Bone marrow (tissue), 2 donors: ENCODE data around the gene SNCB.

Experiments used
- DNase-seq, 2 donors: peaks; one replicate each; lab custom pipeline; 2025; lab: John Stamatoyannopoulos, UW

The SNCB gene

DNA sequence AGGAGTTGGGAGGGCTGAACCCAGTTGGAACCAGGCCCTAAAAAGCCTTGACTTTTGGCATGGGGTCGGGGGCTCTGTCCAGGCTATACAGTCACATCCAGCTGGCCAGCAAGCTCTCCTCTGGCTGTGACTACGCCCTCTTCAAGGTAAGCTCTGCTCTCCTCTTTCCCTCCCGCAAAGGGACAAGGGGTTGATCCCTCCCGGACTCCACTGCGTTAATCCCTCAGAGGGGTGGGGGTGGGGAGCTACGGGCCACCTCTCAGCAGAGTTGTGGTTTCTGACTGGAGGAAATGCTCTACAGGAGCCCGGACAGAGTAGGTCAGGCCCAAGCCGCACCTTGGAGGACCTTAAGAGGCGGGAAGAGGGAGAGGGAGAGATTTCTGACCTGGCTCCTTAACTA is 14.0 kb upstream of the SNCB start:
- DNase-seq = no peak

DNA sequence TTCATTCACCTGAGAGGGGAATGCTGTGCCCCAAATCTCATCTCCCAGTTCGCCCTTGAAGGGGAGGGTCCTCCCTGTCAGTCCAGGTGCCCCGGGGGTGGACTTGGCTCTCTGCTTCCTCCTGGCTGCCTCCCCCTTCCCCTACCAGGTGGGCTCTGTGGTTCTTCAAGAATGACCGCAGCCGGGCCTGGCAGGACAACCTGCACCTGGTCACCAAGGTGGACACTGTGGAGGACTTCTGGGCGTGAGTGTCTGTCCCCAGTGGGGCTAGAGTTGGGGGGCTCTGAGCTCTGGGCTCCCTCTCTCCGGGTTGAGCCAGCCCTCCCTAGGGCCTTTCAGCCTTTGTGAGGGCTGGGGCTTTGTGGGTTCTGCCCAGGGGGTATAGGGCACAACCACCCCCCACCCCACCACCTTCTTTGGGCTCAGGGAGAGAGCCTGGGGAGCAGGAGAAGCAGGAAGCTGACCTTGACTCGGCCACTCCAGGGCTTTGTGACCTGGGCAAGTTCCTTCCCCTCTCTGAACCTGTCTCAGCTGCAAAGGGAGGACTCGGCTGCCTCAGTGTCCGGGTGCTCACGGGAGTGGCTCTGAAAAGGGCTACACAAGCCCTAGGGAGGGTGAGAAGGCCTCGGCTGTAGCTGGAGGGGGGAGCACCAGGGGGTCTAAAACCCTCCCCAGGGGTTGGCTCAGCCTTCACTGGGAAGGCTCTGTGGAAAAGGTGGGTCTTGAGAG is 13.3 kb upstream of the SNCB start:
- no peak for DNase-seq

DNA sequence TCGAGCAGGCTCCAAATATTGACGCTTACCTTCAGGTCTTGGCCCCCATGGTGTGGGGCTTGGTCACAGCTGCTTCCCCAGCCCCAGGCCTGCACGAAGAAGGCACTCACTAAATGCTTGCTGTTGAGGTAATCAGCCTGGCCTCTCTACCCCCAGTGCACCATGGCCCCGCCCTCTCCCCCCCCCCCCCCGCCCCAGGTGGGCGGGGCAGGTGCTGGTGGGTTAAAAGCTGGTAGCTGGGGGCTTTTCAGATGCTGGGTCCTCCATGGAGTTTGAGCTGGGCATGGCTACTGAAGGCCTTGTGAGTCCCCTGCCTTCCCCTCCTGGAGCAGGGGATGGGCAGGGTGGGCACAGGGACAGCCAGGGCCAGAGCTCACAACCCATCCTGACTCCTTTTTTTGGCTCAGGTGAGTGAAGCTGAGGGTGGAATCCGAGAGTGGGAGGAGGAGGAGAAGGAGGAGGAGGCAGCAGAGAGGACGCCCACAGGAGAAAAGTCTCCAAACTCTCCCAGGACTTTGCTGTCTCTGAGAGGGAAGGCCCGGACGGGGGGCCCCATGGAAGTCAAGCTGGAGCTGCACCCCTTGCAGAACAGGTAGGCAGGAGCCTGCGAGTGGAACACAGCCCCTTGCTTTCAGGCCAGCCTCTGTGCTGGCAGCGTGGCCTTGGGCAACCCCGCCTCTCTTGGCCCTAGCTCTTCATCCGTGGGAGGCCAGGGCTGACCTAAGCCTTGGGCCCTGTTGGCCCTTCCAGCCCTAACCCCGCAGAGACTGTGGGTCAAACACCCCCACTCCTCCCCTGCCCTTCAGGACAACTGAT is 12.5 kb upstream of the SNCB start:
- DNase-seq = no peak

DNA sequence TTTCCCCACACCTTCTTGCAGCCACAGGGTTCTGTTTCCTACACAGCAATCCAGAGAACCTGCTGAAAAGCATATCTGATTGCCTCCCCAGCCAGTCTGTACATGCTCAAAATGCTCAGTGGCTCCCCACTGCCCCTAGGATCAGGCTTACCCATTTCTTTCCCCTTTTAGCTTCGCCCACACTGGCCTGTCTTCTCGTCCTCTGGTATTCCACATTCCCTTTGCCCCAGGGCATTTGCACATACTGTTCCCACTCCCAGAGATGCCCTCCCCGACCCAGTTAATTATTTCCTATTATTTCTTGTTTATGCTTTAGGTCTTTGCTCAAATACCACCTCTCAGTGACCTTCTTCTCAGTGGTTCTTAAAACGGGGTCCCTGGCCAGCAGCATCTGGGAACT is 10.3 kb upstream of the SNCB start:
- DNase-seq = no peak

DNA sequence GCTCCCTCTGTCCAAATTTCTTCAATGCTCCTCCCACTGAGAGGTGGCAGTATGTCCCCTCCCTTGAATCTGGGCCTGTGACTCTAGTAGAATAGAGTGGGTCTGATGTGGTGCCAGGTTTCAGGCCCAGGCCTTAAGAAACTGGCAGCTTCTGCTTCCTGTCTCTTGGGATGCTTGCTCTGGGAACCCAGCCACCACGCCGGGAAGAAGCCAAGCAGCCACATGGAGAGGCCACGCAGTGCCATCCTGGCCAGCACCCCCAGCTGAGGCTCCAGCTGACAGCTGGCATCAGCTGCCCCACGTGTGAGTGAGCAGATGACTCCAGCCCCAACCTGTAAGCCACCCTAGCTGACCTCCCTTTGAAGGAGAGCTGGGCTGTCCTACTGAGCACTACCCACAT is 9.6 kb upstream of the SNCB start:
- DNase-seq = no peak

DNA sequence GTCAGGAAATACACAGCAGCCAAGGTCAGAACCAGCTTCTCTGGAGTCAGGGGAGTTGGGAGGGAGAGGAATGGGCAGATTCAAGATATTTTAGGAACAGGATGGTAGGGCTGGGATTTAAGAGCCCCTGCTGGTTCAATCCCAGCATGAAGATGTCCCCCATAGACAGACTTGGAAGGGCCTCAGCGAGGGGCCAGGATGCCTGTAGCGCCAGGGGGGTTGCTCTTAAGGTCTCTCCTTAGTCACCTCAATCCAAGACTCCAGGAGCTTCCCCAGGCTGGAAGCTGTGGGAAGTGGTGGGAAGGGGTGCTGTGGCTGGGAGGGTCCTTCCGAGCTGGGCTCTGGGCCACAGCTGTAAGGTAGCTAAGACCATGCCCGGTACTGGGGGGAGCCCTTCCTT is 8.9 kb upstream of the SNCB start:
- no peak for DNase-seq

DNA sequence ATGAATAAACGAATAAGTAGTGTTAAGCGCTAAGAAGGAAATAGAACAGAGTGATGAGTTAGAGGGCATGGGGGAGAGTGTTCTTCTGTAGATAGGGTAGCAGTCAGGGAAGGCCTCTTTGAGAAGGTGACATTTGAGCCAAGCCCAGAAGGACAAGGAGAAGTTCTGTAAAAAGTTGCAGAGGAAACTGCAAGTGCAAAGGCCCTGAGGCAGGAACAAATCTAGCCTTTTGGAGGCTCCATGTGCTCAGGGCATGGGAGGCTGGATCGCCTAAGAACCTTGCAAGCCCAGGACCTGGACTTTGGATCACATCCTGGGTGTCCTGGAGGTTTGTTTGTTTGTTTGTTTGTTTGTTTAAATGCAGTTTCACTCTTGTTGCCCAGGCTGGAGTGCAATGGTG is 8.1 kb upstream of the SNCB start:
- no peak for DNase-seq

DNA sequence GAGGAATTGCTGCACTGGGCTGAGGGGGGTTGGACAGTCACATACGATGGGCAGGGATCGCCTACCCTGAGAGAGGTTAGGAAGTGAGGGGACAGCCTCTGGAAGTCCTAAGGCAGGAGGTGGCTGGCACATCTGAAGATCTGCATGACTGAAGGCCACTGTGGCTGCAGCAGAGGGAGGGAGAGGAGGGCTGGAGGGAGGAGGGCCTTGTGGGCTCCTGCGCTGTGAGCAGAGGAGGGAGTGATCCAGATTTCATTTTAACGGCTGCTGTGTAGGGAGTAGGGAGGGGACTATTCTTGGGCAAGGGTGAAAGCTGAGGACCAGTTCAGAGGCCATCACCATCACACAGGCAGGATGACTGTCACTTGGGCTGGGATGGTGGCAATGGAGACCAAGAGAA is 7.2 kb upstream of the SNCB start:
- DNase-seq = no peak

DNA sequence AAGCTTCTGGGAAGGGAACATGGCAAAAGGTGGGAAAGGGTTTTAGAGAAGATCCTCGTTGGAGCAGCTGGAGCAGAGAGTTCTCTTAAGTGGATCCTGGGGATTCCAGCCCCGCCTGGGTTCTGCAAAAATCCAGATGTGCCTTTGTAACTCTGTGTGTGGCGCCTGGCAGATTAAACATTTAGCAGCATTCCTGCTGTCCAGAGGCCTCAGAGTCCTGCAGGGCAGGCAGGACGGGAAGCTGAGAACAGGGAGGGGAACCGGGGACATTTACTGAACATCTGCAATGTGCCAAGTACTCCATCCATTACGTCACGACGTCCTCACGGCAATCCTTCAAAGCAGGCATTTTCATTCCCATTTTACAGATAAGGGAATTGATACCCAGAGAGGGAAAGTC is 6.1 kb upstream of the SNCB start:
- no peak for DNase-seq

DNA sequence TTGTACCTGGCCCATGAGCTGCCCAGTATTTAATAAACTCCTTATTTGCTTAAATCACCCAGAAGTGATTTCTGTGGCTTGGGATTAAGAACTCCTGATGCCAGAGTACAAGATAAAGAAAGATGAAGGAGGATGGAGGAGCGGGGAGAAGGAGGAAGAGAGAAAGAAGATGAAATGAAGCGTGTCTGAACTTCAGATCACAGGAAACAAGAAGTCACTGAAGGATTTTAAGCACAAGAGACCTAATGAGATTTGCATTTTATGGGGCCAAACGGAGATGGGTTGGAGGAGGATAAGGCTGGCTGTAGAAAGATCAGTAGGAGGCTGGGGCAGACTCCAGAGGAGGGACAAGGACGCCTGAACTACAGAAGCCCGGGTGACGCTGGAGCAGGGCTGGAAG is 3.3 kb upstream of the SNCB start:
- DNase-seq = no peak

DNA sequence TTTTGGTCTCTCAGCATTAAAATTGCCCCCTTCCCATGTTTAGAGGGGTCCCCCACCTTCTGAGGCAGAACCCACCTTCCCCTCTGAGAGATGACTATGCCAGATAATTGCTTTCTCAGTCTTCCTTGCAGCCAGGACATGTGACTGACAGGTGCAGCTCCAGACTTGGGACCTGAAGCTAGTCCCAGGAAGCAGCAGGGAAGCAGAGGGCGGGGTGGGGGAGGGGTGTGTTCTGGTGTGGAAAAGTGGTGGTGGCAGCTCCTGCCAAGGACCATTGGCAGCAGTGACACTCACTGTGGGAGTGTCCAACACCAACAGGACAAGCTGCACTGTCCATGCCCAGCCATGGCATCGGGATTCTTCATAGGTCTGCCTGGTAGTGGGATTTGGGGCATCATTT is 2.4 kb upstream of the SNCB start:
- no peak for DNase-seq

DNA sequence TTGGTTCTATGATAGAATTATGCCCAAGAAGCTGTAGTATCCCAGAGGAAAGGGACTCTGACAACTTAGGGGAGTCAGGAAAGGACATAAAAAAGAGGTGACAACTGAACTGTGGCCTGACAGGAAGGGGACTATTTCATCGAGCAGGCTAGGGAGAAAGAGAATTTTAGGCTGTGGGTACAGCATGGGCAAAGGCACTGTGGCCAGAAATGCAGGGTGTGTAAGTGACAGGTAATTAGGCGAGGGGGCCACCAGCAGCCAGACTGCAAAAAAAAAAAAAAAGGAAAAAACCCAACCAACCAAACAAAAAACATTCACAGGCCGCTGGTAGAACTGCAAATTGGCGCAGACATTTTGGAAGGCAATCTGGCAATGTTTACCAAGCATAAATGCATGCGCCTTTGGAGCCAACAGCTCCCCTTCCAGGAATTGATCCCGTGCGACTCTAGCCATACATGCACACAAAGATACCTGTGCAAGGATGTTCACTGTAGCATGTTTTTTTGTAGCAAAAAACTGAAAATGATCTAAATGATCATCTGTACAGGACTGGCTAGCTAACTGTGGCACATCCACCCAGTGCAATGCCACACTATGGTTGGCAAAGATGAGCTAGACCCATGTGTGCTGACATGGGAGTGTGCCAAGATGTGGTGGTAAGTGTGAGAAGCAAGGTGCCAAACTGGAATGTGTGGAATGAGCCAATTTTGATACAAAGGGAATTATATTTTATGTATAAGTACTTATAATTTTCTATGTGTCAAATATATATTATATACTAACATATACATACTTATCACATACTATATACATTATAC is 1.3 kb upstream of the SNCB start:
- DNase-seq = no peak

DNA sequence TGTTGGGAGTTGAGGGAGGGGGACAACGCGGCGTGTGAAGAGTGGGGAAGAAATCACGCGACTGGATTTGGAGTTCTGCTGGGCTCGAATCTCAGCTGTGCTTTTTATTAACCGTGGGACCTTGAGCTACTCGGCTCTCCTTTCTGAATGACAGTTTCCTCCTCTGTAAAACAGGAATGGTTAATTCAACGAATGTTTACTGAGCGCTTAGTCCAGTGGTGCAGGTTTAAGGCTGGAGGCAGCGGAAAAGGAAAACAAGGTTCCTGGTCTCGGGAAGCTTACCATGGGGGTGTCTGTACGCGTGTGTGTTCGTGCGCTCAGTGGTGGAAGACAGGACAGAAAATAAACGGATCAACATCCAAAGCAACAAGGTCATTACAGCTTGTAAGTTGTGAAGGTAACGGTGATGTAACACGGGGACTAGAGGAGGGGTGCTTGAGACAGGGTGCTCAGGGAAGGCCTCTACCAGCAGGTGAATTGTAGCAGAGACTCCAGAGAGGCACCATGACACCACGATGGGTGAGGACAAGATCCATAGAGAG is 418 bp upstream of the SNCB start:
- DNase-seq = no peak

DNA sequence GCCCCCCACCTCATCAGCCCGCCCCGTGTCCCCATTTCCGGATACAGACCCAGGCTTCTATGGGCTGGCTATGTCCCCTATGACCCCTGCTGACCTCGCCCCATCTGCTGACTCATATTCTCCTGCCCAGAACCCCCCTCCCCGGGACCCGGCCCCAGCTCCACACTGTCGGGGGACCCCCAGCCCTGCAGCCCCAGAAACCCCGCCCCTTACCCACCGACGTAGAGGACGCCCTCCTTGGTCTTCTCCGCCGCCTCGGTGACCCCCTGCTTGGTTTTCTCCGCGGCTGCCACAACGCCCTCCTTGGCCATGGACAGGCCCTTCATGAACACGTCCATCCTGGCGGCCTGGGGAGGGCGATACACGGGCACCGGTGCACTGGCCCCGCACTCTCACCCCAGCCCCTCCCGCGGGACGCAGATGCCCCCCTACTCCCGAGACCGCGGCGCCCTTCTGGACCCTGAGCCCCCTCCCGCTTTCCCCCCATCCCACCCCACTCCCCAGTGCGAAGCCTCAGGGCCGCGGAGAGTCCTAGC is 949 bp downstream of the SNCB start:
- DNase-seq = no peak

DNA sequence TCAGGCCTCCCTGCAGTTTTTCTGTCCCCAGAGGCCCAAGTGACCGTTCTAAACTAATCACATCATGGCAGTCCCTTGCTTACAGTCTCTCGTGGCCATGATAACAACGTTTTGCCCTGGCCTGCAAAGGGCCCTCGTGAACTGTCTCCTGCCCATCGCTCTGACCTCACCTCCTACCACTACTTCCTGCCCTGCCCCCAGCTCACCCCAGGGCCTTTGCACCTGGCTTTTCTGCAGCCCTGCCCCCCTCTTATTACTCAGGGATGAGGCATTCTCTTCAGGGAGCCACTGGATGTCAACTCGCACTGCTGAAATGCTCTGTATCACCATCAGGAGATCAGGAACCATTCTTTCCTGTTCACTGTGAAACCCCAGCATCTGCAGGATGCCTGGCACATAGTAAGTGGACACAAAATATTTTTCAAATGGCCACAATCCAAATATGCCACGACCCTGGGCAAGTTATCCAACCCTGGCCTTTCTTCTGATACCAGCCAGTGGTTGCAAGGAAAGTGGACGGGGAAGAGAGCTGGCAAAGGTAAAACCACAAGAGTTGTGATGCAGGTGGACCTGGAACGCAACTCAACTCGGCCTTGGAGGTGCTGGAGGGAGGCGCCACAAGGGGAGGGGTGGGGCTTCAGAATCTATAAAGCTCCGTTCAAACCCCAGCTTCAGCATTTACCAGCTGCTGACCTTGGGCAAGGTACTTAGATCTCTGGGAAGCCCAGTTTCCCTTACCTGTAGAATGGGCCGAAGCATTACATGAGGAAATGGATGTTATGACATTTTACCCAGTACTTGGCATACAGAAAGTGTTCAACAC is 1.7 kb downstream of the SNCB start:
- DNase-seq = no peak

DNA sequence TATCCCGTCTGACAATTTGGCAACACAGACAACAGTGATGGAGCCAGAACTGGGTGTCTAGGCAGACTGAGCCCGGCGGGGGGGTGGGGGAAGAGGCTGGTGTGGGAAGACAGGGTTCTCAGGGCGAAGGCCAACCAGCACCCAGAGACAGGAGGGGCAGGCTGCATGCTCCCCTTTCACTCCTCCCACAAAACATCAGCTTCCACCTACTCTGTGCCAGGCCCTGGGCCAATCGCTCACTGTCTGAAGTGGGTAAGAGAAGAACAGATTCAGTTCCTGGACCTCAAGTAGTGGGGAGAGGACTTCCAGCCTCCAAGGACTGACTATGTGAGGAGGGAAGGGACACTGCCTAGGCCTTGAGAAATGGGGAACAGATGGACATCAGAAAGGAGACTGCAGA is 2.8 kb downstream of the SNCB start:
- no peak for DNase-seq

DNA sequence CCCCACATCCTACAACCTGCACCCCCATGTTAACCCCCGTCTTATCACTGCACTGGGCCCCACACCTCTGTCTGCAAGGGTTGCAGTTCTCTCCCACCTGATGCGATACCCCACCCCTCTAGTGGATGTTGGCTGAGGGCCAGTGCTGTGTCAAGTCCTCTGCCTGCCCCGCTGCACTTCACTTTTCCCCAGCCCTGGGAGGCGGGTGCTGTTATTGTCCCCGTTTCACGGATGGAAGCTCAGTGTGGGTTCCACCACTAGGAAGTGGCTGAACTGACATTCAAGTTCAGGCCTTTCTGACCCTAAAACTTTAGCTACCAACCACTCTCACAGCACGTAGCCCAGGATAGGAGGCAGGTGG is 3.5 kb downstream of the SNCB start:
- DNase-seq = no peak

DNA sequence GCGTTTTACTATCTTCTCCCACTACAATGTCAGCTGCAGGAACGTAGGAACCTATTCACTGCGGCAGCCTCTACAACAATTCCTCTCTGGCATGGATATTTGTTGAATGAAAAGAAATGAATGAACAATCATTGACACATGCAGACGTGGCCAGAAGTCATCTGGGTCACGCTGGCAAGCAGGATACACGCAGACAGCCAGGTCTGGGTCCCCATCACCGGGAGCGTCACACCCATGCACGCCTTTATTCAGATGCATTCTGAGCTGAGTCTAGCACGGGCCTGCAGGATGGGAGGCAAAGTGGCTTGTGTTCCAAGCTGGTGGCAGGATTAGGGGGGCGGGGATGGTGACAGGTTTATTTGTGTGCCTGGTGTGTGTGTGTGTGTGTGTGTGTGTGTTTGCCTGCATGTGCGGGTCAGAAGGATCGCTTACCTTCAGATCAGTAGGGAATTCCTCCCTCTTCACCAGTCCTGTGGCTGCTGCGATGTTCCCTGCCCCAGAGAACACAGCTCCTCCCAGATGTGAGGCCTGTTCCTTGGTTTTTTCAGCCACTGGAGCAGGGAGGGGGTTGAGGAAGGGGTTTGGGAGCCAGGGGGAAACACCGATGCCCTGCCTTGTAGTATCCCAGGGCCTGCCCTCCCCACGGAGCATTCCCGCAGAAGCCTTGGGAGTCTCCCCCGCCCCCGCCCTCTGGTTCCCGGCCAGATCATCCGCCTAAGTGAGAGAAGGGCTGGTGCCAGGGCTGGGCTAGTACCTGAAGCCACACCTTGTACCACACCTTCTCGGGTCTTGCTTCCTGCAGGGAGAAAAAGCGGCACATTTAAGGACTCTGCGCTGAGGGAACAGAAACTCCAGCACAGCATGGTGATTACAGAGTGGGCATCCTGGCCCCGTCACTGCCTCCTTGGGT is 4.1 kb downstream of the SNCB start:
- no peak for DNase-seq

DNA sequence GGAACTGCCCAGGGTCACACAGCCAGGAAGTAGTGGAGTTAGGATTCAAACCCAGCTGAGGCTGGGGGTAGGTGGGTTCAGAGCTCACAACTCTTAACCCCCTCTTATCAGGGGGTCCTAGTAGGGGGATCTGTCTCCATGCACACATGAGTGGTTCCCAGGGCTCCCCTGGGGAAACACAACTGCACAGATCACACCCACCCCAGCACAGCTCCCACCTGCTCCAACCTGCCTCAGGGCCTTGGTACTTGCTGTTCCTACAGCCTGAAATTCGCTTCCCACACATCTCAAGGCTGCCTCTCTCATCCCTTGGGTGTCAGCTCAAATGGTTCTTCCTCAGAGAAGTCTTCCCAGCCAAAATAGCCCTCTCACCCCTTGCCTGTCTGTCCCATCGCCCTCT is 4.8 kb downstream of the SNCB start:
- no peak for DNase-seq

DNA sequence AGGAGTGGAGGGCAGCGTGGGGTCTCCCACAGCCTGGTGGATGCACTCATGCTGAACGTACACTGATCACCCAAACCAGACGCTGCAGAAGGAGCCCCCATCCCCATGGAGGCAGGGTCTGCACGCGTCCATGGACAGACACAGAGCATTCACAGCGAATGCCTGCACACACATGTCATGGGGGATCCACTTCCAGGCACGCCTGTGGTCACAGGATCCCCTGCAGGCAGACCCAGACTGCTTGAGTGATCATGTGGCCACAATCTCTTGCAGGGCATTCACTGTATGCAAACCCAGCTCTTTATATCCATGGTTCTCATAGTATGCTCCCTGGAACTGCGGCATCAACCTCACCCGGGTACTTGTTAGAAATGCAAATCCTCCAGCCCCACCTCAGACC is 5.4 kb downstream of the SNCB start:
- DNase-seq = no peak

DNA sequence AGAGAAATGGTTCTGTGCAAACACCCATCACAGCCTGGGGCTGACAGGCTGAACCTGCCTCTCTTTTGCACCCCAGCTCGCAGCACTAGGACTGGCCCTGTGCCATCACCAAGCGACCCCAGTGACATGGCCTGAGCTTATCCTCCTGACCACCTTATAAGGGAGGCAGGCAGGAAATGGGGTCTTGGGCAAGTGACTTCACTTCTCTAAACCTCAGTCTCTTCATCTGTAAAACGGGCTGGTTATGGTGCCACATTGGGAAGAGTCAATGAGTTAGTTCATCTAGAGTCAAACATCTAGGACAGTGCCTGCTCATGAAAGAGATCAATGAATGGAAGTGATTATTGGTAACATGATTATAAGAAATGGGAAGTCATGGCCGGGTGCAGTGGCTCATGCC is 6.2 kb downstream of the SNCB start:
- DNase-seq = no peak
